AG04449 (cell line): ENCODE data around the gene IFIT3.
"Not testable (repeated sequence)": the region's sequence is repeated elsewhere in the genome, so short reads cannot be mapped to it uniquely, and the experiment has no call there.

Source experiments
- CTCF ChIA-PET: fragments of 350-600 bp; formaldehyde crosslinking; extraction: SDS; loops from one replicate; lab custom pipeline; 2021; ENCODE audit warnings: antibody characterized with exemption; lab: Yijun Ruan, JAX
- POLR2A ChIA-PET: fragments of 400-600, 350-600 bp; formaldehyde crosslinking; extraction: SDS; loops from one replicate; lab custom pipeline; 2020; ENCODE audit warnings: antibody characterized with exemption, inconsistent platforms; lab: Yijun Ruan, JAX
- DNase-seq: peaks from one replicate; pipeline ENCODE4 v3.0.0-alpha.2; 2010; ENCODE audit warnings: low read depth, low spot score
- H3K4me3 ChIP-seq: 2 replicates; pipeline ENCODE4 v1.5.1; 2011; ENCODE audit warnings: low read depth, mild to moderate bottlenecking, control low read depth, low read length
- CTCF ChIP-seq: IDR thresholded peaks from one replicate; pipeline ENCODE4 v1.5.1; 2011; ENCODE audit warnings: mild to moderate bottlenecking, moderate library complexity, low read length, control low read depth, inconsistent platforms; ENCODE audit not compliant: insufficient read depth; ENCODE audit errors: missing control alignments

IFIT3 gene

GRCh38 chr10:89348481-89348880 is 20.7 kb downstream of the IFIT3 start:
- H3K4me3 ChIP-seq: no peak overlapping the region
- ChIA-PET POLR2A (no interaction called here), CTCF (interaction anchor here (0.6 to 0.9 kb wide), 2 partner anchors 13 to 21 kb away, joined by 3 read pairs; no protein-coding TSS in a partner anchor)
- TF ChIP-seq CTCF: no peak
- DNase-seq: no peak

- no peak overlapping the region for H3K4me3 ChIP-seq
- no peak for DNase-seq
- POLR2A ChIA-PET: no interaction called here
- CTCF ChIA-PET: interaction anchor here (0.6 to 0.9 kb wide), 2 partner anchors 13 to 20 kb away, joined by 3 read pairs; no protein-coding TSS in a partner anchor
- TF ChIP-seq CTCF: no peak
Measured at GRCh38 chr10:89348975-89349374, 21.2 kb downstream of the IFIT3 start.

GRCh38 chr10:89350631-89351315 is 23.0 kb downstream of the IFIT3 start:
- not testable (repeated sequence) for DNase-seq, H3K4me3 ChIP-seq
- POLR2A ChIA-PET: interaction anchor here (2.1 kb wide), 1 partner anchor 19 kb away, joined by 9 read pairs; no protein-coding TSS in a partner anchor
- CTCF ChIA-PET: interaction anchor here (1.1 to 3.1 kb wide), 2 partner anchors 7 to 18 kb away, joined by 4 to 24 read pairs; no protein-coding TSS in a partner anchor

GRCh38 chr10:89351412-89351779 is 23.6 kb downstream of the IFIT3 start:
- CTCF ChIA-PET: interaction anchor here (1.1 to 3.1 kb wide), 2 partner anchors 8 to 17 kb away, joined by 4 to 24 read pairs; no protein-coding TSS in a partner anchor
- no peak for TF ChIP-seq CTCF
- DNase-seq: no peak
- POLR2A ChIA-PET: interaction anchor here (0.8 to 2.1 kb wide), 4 partner anchors 8 to 89 kb away, joined by 3 to 9 read pairs (median 4); no protein-coding TSS in a partner anchor
- peak overlapping the region; percentile 6; the same call in 1 of the 2 replicates for H3K4me3 ChIP-seq

- POLR2A ChIA-PET: interaction anchor here (0.8 to 2.1 kb wide), 6 partner anchors 8 to 90 kb away, joined by 3 to 9 read pairs (median 4); partner anchors contain the start of gene IFIT2
Measured at GRCh38 chr10:89351780-89352597, 24.2 kb downstream of the IFIT3 start.

More at GRCh38 chr10:89351780-89352597, 24.2 kb downstream of the IFIT3 start:
- CTCF ChIA-PET: interaction anchor here (0.7 to 3.1 kb wide), 5 partner anchors 9 to 20 kb away, joined by 3 to 24 read pairs (median 3); no protein-coding TSS in a partner anchor
- TF ChIP-seq CTCF: no peak
- peak; percentile 94 for DNase-seq
- peak overlapping the region; percentile 42 for H3K4me3 ChIP-seq
